ENCODE results near the gene CERCAM. TPM values are rescaled to one million over a fixed set of nuclear protein-coding genes. Genes with fewer than 3 reads are reported as not detected.
"Not testable (repeated sequence)": the region's sequence is repeated elsewhere in the genome, so short reads cannot be mapped to it uniquely, and the experiment has no call there.

The CERCAM gene
- total and polyA plus RNA-seq, 4 experiments from 2014 or later, result 0.29 to 0.64 (median 0.38) TPM; not detected in 1

DNA sequence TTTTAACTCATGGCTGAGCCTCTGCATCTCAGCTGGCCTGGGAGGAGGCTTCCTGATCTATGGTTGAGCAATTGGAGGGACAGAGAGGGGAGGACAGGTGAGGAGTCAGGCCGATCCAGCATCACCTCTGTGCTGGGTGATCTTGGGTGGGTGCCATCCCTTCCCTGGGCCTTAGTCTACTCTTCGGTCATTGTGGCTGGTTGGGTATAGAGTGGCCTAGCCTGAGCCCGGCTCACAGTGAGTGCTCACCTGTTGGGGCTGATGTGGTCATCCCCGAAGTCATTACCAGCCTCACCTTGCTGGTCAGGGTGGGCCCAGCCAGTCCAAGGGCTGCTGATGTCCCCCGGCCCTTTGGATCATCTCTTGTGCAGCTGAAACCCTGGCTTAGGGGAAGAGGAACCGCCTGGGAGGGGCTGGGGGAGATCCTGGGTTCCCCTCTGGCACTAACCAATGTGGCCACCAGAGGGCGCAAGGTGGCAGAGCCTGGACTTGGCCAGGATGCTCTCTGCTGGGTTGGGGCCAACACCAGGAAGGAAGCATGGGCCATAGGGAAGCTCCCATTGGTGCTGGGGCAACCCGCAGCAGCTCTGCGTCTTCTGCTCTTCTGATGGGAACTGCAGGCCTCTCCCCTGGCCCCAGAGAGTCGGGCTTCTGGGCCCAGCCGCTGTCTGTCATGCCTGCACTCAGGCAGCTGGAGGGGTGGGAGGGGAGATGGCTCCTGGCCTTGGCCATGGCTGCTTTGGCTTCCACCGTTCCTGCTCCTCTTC is 17.9 kb downstream of the CERCAM start:
- intact Hi-C loops (cut with micrococcal nuclease), result loop anchor here (1.0 kb wide), 1 partner anchor 18 kb away; the partner anchor contains the start of gene ODF2
- Histone ChIP-seq H3K27ac (ENCODE audit: low read depth, low read length) (no peak overlapping the region), H3K36me3 (ENCODE audit: insufficient read depth, low read length) (no peaks in the 10 kb centered on the region), H3K9me3 (ENCODE audit: control insufficient read depth in 1 of 2, low read length in 2 of 2) (no peaks in the 10 kb centered on the region), H3K27me3 (ENCODE audit: insufficient read depth, low read length) (no peaks in the 10 kb centered on the region), H3K4me1 (ENCODE audit: insufficient read depth, low read length) (peaks cover 7% of the 10 kb centered on the region), H3K4me3 (ENCODE audit: low read length in 2 of 2) (no peak overlapping the region)
- DNase-seq, result peak; percentile 60 to 76 (median 66)
- Mint-ChIP-seq H3K36me3 (no peaks in the 10 kb centered on the region), H3K9me3 (no peaks in the 10 kb centered on the region), H3K4me1 (peaks cover 0 to 11% (median 3%) of the 10 kb centered on the region in 4 donors), H3K27ac (peak overlapping the region in 1 of 7 donors; percentile 23), H3K27me3 (no peaks in the 10 kb centered on the region), H3K4me3 (peak overlapping the region in 1 of 8 donors; percentile 10)
- ChIA-PET POLR2A (ENCODE audit: partially characterized antibody) (interaction anchor here (0.9 to 1.2 kb wide), 3 partner anchors 17 to 114 kb away, joined by 3 read pairs; partner anchors contain the start of genes ODF2 and SPTAN1), CTCF (ENCODE audit: partially characterized antibody) (interaction anchor here (0.9 to 3.1 kb wide), 20 partner anchors 9 to 105 kb away, joined by 3 to 13 read pairs (median 4); partner anchors contain the start of genes ODF2 and URM1)

DNA sequence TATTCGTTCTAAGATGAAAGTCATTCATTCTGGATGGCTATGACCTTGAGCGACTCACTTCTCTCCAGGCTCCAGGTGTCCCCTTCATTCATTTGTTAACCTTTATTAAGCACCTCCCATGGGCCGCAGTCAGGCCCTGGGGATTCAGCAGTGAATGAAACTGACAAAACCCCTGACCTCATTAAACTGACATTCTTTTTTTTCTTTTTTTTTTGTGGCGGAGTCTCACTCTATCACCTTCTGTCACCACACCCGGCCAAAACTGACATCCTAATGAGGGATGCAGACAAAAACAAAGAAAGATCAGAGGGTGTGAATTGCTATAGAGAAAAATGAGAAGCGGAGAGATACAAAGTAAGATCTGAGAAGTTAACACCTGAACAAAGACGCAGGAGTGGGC is 18.6 kb downstream of the CERCAM start:
- Histone ChIP-seq H3K4me1 (ENCODE audit: insufficient read depth, low read length) (peaks cover 7% of the 10 kb centered on the region), H3K27ac (ENCODE audit: low read depth, low read length) (no peak overlapping the region), H3K27me3 (ENCODE audit: insufficient read depth, low read length) (no peaks in the 10 kb centered on the region), H3K9me3 (ENCODE audit: control insufficient read depth in 1 of 2, low read length in 2 of 2) (no peaks in the 10 kb centered on the region), H3K4me3 (ENCODE audit: low read length in 2 of 2) (no peak overlapping the region), H3K36me3 (ENCODE audit: insufficient read depth, low read length) (no peaks in the 10 kb centered on the region)
- CTCF ChIA-PET (ENCODE audit: partially characterized antibody), result interaction anchor here (0.9 to 3.1 kb wide), 17 partner anchors 8 to 105 kb away, joined by 3 to 13 read pairs (median 4); no protein-coding TSS in a partner anchor
- Mint-ChIP-seq H3K9me3 (no peaks in the 10 kb centered on the region), H3K27ac (no peak overlapping the region), H3K27me3 (no peaks in the 10 kb centered on the region), H3K4me3 (no peak overlapping the region), H3K36me3 (no peaks in the 10 kb centered on the region), H3K4me1 (peaks cover 0 to 11% (median 3%) of the 10 kb centered on the region in 4 donors)
- intact Hi-C loops (cut with micrococcal nuclease), result no loop called here
- POLR2A ChIA-PET (ENCODE audit: partially characterized antibody), result interaction anchor here (0.9 to 1.2 kb wide), 3 partner anchors 16 to 113 kb away, joined by 3 read pairs; partner anchors contain the start of genes ODF2 and SPTAN1
- DNase-seq, result no peak

DNA sequence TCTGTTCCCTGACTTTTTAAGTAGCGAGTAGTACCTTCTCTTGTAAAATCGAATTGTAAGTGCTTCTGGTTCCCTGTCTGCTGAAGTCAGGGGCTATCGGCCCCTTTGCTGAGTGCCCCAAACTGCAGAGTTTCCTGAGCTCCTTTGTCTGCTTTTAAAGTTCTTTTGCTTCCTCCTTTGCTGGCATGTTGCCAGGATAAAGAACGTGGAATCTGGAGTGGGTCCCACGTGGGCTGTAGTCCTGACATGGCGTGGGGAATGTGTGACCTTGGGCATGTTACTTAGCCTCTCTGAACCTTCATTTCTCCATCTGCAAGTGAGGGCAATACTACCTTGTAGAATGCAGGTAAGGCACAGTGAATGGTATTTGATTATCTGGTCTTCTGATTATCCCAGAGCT is 21.5 kb downstream of the CERCAM start:
- no peak for DNase-seq
- Mint-ChIP-seq H3K4me3 (no peak overlapping the region), H3K27me3 (no peaks in the 10 kb centered on the region), H3K27ac (no peak overlapping the region), H3K4me1 (peaks cover 0 to 11% (median 3%) of the 10 kb centered on the region in 4 donors), H3K36me3 (no peaks in the 10 kb centered on the region), H3K9me3 (no peaks in the 10 kb centered on the region)
- Histone ChIP-seq H3K4me3 (ENCODE audit: low read length in 2 of 2) (no peak overlapping the region), H3K9me3 (ENCODE audit: control insufficient read depth in 1 of 2, low read length in 2 of 2) (no peaks in the 10 kb centered on the region), H3K27ac (ENCODE audit: low read depth, low read length) (no peak overlapping the region), H3K27me3 (ENCODE audit: insufficient read depth, low read length) (no peaks in the 10 kb centered on the region), H3K36me3 (ENCODE audit: insufficient read depth, low read length) (no peaks in the 10 kb centered on the region), H3K4me1 (ENCODE audit: insufficient read depth, low read length) (peaks cover 7% of the 10 kb centered on the region)
- POLR2A ChIA-PET (ENCODE audit: partially characterized antibody), result interaction anchor here (0.6 kb wide), 1 partner anchor 20 kb away, joined by 3 read pairs; no protein-coding TSS in a partner anchor
- CTCF ChIA-PET (ENCODE audit: partially characterized antibody), result interaction anchor here (1.0 to 2.9 kb wide), 3 partner anchors 17 to 80 kb away, joined by 3 to 16 read pairs (median 8); no protein-coding TSS in a partner anchor
- intact Hi-C loops (cut with micrococcal nuclease), result no loop called here

DNA sequence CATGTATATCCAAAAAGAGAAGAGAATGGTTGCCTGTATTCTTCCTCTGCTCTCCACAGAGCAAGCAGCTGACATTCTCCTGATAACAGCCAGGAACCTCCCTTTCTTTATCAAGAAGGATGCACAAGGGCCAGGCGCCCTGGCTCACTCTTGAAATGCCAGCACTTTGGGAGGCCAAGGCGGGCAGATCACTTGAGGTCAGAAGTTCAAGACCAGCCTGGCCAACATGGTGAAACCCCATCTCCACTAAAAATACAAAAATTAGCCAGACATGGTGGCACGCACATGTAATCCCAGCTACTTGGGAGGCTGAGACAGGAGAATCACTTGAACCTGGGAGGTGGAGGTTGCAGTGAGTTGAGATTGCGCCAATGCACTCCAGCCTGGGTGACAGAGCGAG is 25.8 kb downstream of the CERCAM start:
- CTCF ChIA-PET (ENCODE audit: partially characterized antibody), result interaction anchor here (0.9 to 1.5 kb wide), 2 partner anchors 8 to 27 kb away, joined by 3 to 6 read pairs; no protein-coding TSS in a partner anchor
- H3K27ac Mint-ChIP-seq; POLR2A ChIA-PET (ENCODE audit: partially characterized antibody); DNase-seq; H3K27me3 Mint-ChIP-seq; H3K4me3 ChIP-seq (ENCODE audit: low read length in 2 of 2); H3K9me3 Mint-ChIP-seq; H3K4me1 ChIP-seq (ENCODE audit: insufficient read depth, low read length); H3K36me3 Mint-ChIP-seq; H3K4me3 Mint-ChIP-seq; H3K9me3 ChIP-seq (ENCODE audit: control insufficient read depth in 1 of 2, low read length in 2 of 2); H3K27me3 ChIP-seq (ENCODE audit: insufficient read depth, low read length); H3K4me1 Mint-ChIP-seq; intact Hi-C loops (cut with micrococcal nuclease); H3K36me3 ChIP-seq (ENCODE audit: insufficient read depth, low read length); H3K27ac ChIP-seq (ENCODE audit: low read depth, low read length): not testable (repeated sequence)

DNA sequence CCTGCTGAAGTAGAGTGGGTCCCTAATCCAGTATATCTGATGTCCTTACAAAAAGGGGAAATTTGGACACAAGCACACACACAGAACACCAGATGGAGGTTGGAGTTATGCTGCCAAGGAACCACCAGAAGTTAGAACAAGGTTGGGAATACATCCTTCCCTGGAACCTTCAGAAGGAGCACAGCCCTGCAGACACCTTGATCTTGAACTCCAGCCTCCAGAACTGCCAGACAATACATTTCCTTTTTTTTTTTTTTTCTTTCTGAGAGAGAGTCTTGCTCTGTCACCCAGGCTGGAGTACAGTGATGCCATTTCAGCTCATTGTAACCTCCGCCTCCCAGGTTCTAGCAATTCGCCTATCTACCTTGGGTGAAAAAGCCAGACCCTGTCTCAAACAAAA is 28.1 kb downstream of the CERCAM start:
- Mint-ChIP-seq H3K36me3 (no peaks in the 10 kb centered on the region), H3K27me3 (no peaks in the 10 kb centered on the region), H3K27ac (no peak overlapping the region), H3K4me3 (no peak overlapping the region), H3K9me3 (no peaks in the 10 kb centered on the region), H3K4me1 (no peaks in the 10 kb centered on the region)
- Histone ChIP-seq H3K27ac (ENCODE audit: low read depth, low read length) (no peak overlapping the region), H3K4me3 (ENCODE audit: low read length in 2 of 2) (no peak overlapping the region), H3K36me3 (ENCODE audit: insufficient read depth, low read length) (no peaks in the 10 kb centered on the region), H3K4me1 (ENCODE audit: insufficient read depth, low read length) (no peaks in the 10 kb centered on the region), H3K9me3 (ENCODE audit: control insufficient read depth in 1 of 2, low read length in 2 of 2) (no peaks in the 10 kb centered on the region), H3K27me3 (ENCODE audit: insufficient read depth, low read length) (no peaks in the 10 kb centered on the region)
- POLR2A ChIA-PET (ENCODE audit: partially characterized antibody), result no interaction called here
- no peak for DNase-seq
- CTCF ChIA-PET (ENCODE audit: partially characterized antibody), result interaction anchor here (0.7 kb wide), 1 partner anchor 88 kb away, joined by 4 read pairs; no protein-coding TSS in a partner anchor
- intact Hi-C loops (cut with micrococcal nuclease), result no loop called here

DNA sequence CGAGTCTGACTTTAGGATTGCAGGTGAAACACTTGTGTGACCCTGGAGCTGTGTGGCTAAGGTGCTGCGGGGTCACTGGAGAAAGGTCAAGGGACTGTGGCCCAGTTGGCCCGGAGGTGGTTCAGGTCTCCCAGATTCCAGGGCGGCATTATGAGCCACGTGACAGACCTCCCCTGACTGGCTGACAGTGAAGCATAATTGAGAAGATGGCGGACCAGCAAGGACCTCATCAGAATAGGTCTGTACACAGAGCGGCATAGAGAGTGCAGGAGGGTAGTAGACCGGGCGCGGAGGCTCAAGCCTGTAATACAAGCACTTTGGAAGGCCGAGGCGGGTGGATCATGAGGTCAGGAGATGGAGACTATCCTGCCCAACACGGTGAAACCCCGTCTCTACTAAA is 34.3 kb downstream of the CERCAM start:
- POLR2A ChIA-PET (ENCODE audit: partially characterized antibody), result interaction anchor here (0.9 to 1.3 kb wide), 5 partner anchors 16 to 104 kb away, joined by 3 to 7 read pairs (median 4); partner anchors contain the start of genes GLE1, SPTAN1 and URM1
- H3K9me3 ChIP-seq (ENCODE audit: control insufficient read depth in 1 of 2, low read length in 2 of 2), result no peaks in the 10 kb centered on the region
- H3K4me3 Mint-ChIP-seq, result peak overlapping the region; percentile 7 to 76 (median 50)

More for the DNA sequence above, 34.3 kb downstream of the CERCAM start:
- CTCF ChIA-PET (ENCODE audit: partially characterized antibody), result interaction anchor here (1.1 kb wide), 1 partner anchor 35 kb away, joined by 4 read pairs; no protein-coding TSS in a partner anchor
- Histone ChIP-seq H3K36me3 (ENCODE audit: insufficient read depth, low read length) (peaks cover 1% of the 10 kb centered on the region), H3K4me3 (ENCODE audit: low read length in 2 of 2) (no peak overlapping the region), H3K4me1 (ENCODE audit: insufficient read depth, low read length) (peaks cover 12% of the 10 kb centered on the region), H3K27ac (ENCODE audit: low read depth, low read length) (no peak overlapping the region), H3K27me3 (ENCODE audit: insufficient read depth, low read length) (no peaks in the 10 kb centered on the region)
- Mint-ChIP-seq H3K9me3 (no peaks in the 10 kb centered on the region), H3K27me3 (no peaks in the 10 kb centered on the region), H3K4me1 (peaks cover 4 to 22% (median 14%) of the 10 kb centered on the region in 4 donors), H3K27ac (peak overlapping the region in 6 of 7 donors; percentile 29 to 91 (median 84)), H3K36me3 (peaks cover 1 to 8% of the 10 kb centered on the region in 2 donors)
- intact Hi-C loops (cut with micrococcal nuclease), result loop anchor here (5.0 kb wide), 1 partner anchor 317 kb away; the partner anchor contains the start of gene ZER1
- no peak for DNase-seq

Data from CD4-positive, alpha-beta memory T cell (primary cell).